A549 (cell line): ENCODE measurements around the gene S100A9. TPM values are rescaled to one million over a fixed set of nuclear protein-coding genes. Genes with fewer than 3 reads are reported as not detected.
"Not testable (repeated sequence)": the region's sequence is repeated elsewhere in the genome, so short reads cannot be mapped to it uniquely, and the experiment has no call there.

Experiments used
- ATAC-seq, 2 experiments: fragments of 200-7000 bp in 1 of 2; fragments of >200 bp in 1 of 2; cut with Nextera tagmentation in 1 of 2; cut with Tn5 transposase in 1 of 2; 3 replicates each; pipeline versions ENCODE4 v1.8.0 to v1.9.1; 2018 to 2020; ENCODE audit warnings: mild to moderate bottlenecking in 1 of 2, moderate library complexity in 1 of 2
- CTCF ChIA-PET: fragments of 300-600 bp; sonication (Branson Sonifier 250); formaldehyde crosslinking; extraction: SDS; loops from one replicate; lab custom pipeline; 2021; ENCODE audit warnings: antibody characterized with exemption, inconsistent platforms; lab: Yijun Ruan, JAX
- POLR2A ChIA-PET: fragments of 350-600 bp; formaldehyde crosslinking; extraction: SDS; loops from one replicate; lab custom pipeline; 2021; ENCODE audit warnings: antibody characterized with exemption, inconsistent platforms; lab: Yijun Ruan, JAX
- DNase-seq, 2 experiments: peaks; one replicate each; pipeline versions ENCODE4 v3.0.0 to v3.0.0-alpha.2; 2011 to 2016; ENCODE audit warnings: low read depth in 1 of 2, low spot score in 1 of 2
- FAIRE-seq: peaks from 2 replicates; lab custom pipeline; 2011; peaks lifted over from hg19 to GRCh38; lab: Jason Lieb, UNC
- H3K27ac ChIP-seq, 2 experiments: fragments of >200 bp; sonication (Bioruptor Twin); formaldehyde crosslinking; 3 replicates each; pipeline ENCODE4 v1.5.1; 2016 to 2017
- H3K4me1 ChIP-seq: fragments of >200 bp; sonication (Bioruptor Twin); formaldehyde crosslinking; 3 replicates; pipeline ENCODE4 v1.6.1; 2016
- H3K4me2 ChIP-seq: fragments of >200 bp; sonication (Bioruptor Twin); formaldehyde crosslinking; 3 replicates; pipeline ENCODE4 v1.6.1; 2016
- H3K4me3 ChIP-seq: fragments of >200 bp; sonication (Bioruptor Twin); formaldehyde crosslinking; 3 replicates; pipeline ENCODE4 v1.5.1; 2016
- H3K9me3 ChIP-seq: fragments of >200 bp; sonication (Bioruptor Twin); formaldehyde crosslinking; 3 replicates; pipeline ENCODE4 v1.6.1; 2016
- ATOH8 ChIP-seq: fragments of 250-450 bp; sonication (Bioruptor Pico); IDR thresholded peaks from 2 replicates; pipeline ENCODE4 v1.5.0; 2020; ENCODE audit warnings: low read depth, mild to moderate bottlenecking, moderate library complexity
- BCL3 ChIP-seq: fragments of >200 bp; sonication (Bioruptor Twin); formaldehyde crosslinking; IDR thresholded peaks from 3 replicates; pipeline ENCODE4 v1.6.1; 2016
- CBX2 ChIP-seq: fragments of 200-600 bp; sonication (generic); IDR thresholded peaks from 2 replicates; pipeline ENCODE4 v1.6.1; 2016; ENCODE audit warnings: low read depth, mild to moderate bottlenecking, borderline replicate concordance
- CBX8 ChIP-seq: fragments of 200-600 bp; sonication (generic); IDR thresholded peaks from 2 replicates; pipeline ENCODE4 v1.6.1; 2016
- EHMT2 ChIP-seq: fragments of 200-600 bp; sonication (generic); IDR thresholded peaks from 2 replicates; pipeline ENCODE4 v1.6.1; 2016; ENCODE audit warnings: antibody characterized with exemption, low read depth, mild to moderate bottlenecking, moderate library complexity
- ELK1 ChIP-seq: fragments of 150-350 bp; IDR thresholded peaks from 2 replicates; pipeline ENCODE4 v1.6.1; 2014; ENCODE audit warnings: low read depth, mild to moderate bottlenecking, low read length
- HOXB5 ChIP-seq: fragments of 250-450 bp; sonication (Bioruptor Pico); IDR thresholded peaks from 2 replicates; pipeline ENCODE4 v1.5.0; 2020; ENCODE audit warnings: mild to moderate bottlenecking, moderate library complexity
- MYC ChIP-seq: IDR thresholded peaks from 2 replicates; pipeline ENCODE4 v1.6.1; 2012; ENCODE audit warnings: mild to moderate bottlenecking, inconsistent platforms, low read length, improper control_type of control experiment, borderline replicate concordance
- NPAS2 ChIP-seq: fragments of 250-450 bp; sonication (Bioruptor Pico); IDR thresholded peaks from 2 replicates; pipeline ENCODE4 v1.8.0; 2022; ENCODE audit warnings: mild to moderate bottlenecking, moderate library complexity, borderline replicate concordance
- RAD21 ChIP-seq, 2 experiments: fragments of >200 bp in 1 of 2; sonication (Bioruptor Twin) in 1 of 2; formaldehyde crosslinking in 1 of 2; IDR thresholded peaks in 1 of 2; conservative IDR thresholded peaks in 1 of 2; 2 replicates in 1 of 2; 3 replicates in 1 of 2; pipeline ENCODE4 v1.6.1; 2012 to 2018; ENCODE audit warnings: inconsistent platforms in 1 of 2
- SMC3 ChIP-seq: fragments of >200 bp; sonication (Bioruptor Twin); formaldehyde crosslinking; IDR thresholded peaks from 3 replicates; pipeline ENCODE4 v1.6.1; 2018; ENCODE audit warnings: inconsistent platforms
- SREBF2 ChIP-seq: fragments of 450-650 bp; IDR thresholded peaks from 2 replicates; pipeline ENCODE4 v1.6.1; 2014; ENCODE audit warnings: mild to moderate bottlenecking, moderate library complexity
- ZSCAN20 ChIP-seq: fragments of 250-450 bp; sonication (Bioruptor Pico); IDR thresholded peaks from 2 replicates; pipeline ENCODE4 v1.8.0; 2022; ENCODE audit warnings: mild to moderate bottlenecking, moderate library complexity
- WGBS: methylation state at CpG from one replicate; pipeline ENCODE4 v1.1.6; 2017; ENCODE audit errors: missing lambda C conversion rate; 5-methylcytosine and 5-hydroxymethylcytosine counted together
- polyA plus RNA-seq, 4 experiments: library from polyadenylated mRNA; depleted of rRNA in 3 of 4; stranded (reverse); fragments of >200 nt; fragmentation: RNase III in 1 of 4; extraction: RNeasy Plus Mini Kit Qiagen cat#74134 plus additional on column Dnase treatment in 1 of 4; gene quantifications; 2 replicates in 3 of 4; 3 replicates in 1 of 4; pipeline ENCODE4 v1.2.3, GENCODE V29; 2011 to 2017

The S100A9 gene
- polyA plus RNA-seq, 2 of the 4 experiments (the other 2 are of a cell fraction): 0.90 to 3.1 TPM

GRCh38 chr1:153312570-153313186 is 45.0 kb upstream of the S100A9 start, which contains the start of gene PGLYRP3:
Gene PGLYRP3 (minus strand): TSS chr1:153312952. CDS start chr1:153310665, 2,287 bp downstream.
- 24% methylated on average over 4 of the region's 4 CpGs for WGBS
- POLR2A ChIA-PET: no interaction called here
- H3K4me1 ChIP-seq: no peaks in the 10 kb centered on the region
- 0 out of 5 replicates have a peak, but pooled peaks of 1 of the 2 experiments have one; percentile 11 for TF ChIP-seq RAD21 (conservative IDR thresholded peaks at IDR 0.05 in 1 of 2, IDR thresholded peaks at IDR 0.05 in 1 of 2)
- TF ChIP-seq MYC: no peak
- TF ChIP-seq SREBF2: no peak
- TF ChIP-seq EHMT2: no peak
- H3K4me3 ChIP-seq: no peak within 1 kb of the TSS
- no peak within 1 kb of the TSS for H3K27ac ChIP-seq
- CTCF ChIA-PET: interaction anchor here (1.4 to 1.5 kb wide), 2 partner anchors 9 to 17 kb away, joined by 3 read pairs; no protein-coding TSS in a partner anchor
- no peaks in the 10 kb centered on the region for H3K9me3 ChIP-seq
- FAIRE-seq (no peak), ATAC-seq (peak; percentile 56 to 65; a peak in 5 of 6 replicates), DNase-seq (peak in 1 of 2 experiments; percentile 9)
- H3K4me2 ChIP-seq: no peak within 1 kb of the TSS

- TF ChIP-seq BCL3 (no peak), CBX2 (no peak), ZSCAN20 (no peak), HOXB5 (CRISPR knock-in tag) (no peak), ELK1 (no peak), SREBF2 (no peak), SMC3 (no peak), CBX8 (no peak), NPAS2 (no peak), ATOH8 (CRISPR knock-in tag) (no peak)
- no peak for FAIRE-seq
- ATAC-seq: no peak
- H3K4me3 ChIP-seq: no peak overlapping the region
- ChIA-PET CTCF (interaction anchor here (1.4 to 1.5 kb wide), 2 partner anchors 9 to 16 kb away, joined by 3 read pairs; no protein-coding TSS in a partner anchor), POLR2A (no interaction called here)
- no peaks in the 10 kb centered on the region for H3K9me3 ChIP-seq
- no peaks in the 10 kb centered on the region for H3K4me1 ChIP-seq
- DNase-seq: no peak
- H3K4me2 ChIP-seq: no peak overlapping the region
- 15% methylated on average over 2 of the region's 2 CpGs for WGBS
- no peak overlapping the region for H3K27ac ChIP-seq
Observed at GRCh38 chr1:153313288-153313687, 44.4 kb upstream of the S100A9 start.

- H3K4me1 ChIP-seq, H3K27ac ChIP-seq, ATAC-seq, POLR2A ChIA-PET, H3K4me2 ChIP-seq, H3K4me3 ChIP-seq, H3K9me3 ChIP-seq, FAIRE-seq, DNase-seq: not testable (repeated sequence)
- CTCF ChIA-PET: interaction anchor here (0.6 to 1.4 kb wide), 2 partner anchors 15 to 197 kb away, joined by 3 read pairs; no protein-coding TSS in a partner anchor
Observed at GRCh38 chr1:153314388-153314787, 43.3 kb upstream of the S100A9 start.

- POLR2A ChIA-PET, CTCF ChIA-PET, H3K9me3 ChIP-seq, DNase-seq, H3K4me3 ChIP-seq, H3K4me2 ChIP-seq, H3K27ac ChIP-seq, ATAC-seq, H3K4me1 ChIP-seq, FAIRE-seq: not testable (repeated sequence)
Observed at GRCh38 chr1:153316013-153316412, 41.6 kb upstream of the S100A9 start.

- POLR2A ChIA-PET, DNase-seq, ATAC-seq, H3K4me2 ChIP-seq, FAIRE-seq, H3K4me1 ChIP-seq, H3K27ac ChIP-seq, CTCF ChIA-PET, H3K4me3 ChIP-seq: not testable (repeated sequence)
- peaks cover 11% of the 10 kb centered on the region; the same call in 2 of the 3 replicates for H3K9me3 ChIP-seq
- 6% methylated on average over 7 of the region's 7 CpGs for WGBS
Observed at GRCh38 chr1:153318145-153318544, 39.5 kb upstream of the S100A9 start.
